Pons (tissue), 1 donor: Measurements from ENCODE around the gene USP13.
A peak's percentile ranks its signal among the peaks of the same experiment; 100 is the strongest.

Experiments used
- DNase-seq: peaks from one replicate; pipeline ENCODE4 v3.0.0-alpha.2; 2016; ENCODE audit warnings: low spot score

The USP13 gene

DNA sequence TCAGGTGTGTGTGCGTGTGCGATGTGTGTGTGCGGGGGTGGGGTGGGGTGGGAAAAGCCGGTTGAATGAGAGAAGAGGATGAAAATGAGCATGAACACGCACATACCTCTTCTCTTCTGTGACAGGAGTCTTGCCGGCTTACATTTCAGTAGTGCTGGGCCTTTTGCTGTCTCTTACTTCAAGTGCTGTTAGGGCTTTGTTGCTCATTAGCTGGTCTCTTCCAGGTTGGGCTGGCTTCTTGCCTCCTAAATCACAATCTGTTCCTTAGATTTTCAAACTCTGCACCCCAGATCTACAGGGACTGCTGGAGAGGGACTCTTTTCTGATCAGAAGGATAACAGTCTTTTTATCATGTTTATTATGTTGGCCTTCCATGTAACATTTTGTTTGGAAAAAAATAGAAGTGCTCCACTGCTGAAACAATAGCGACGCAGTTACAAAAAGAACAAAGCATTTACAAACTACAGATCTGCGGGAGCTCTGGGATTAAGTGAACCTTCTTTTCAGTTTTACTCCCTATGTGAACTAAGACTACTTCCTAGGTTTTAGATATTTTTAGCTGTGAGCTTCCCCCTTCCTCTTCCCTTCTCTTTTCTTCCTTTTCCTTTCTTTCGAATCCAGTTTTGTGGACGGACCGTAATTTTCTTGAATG lies 48.5 kb downstream of the USP13 start:
- no peak for DNase-seq

DNA sequence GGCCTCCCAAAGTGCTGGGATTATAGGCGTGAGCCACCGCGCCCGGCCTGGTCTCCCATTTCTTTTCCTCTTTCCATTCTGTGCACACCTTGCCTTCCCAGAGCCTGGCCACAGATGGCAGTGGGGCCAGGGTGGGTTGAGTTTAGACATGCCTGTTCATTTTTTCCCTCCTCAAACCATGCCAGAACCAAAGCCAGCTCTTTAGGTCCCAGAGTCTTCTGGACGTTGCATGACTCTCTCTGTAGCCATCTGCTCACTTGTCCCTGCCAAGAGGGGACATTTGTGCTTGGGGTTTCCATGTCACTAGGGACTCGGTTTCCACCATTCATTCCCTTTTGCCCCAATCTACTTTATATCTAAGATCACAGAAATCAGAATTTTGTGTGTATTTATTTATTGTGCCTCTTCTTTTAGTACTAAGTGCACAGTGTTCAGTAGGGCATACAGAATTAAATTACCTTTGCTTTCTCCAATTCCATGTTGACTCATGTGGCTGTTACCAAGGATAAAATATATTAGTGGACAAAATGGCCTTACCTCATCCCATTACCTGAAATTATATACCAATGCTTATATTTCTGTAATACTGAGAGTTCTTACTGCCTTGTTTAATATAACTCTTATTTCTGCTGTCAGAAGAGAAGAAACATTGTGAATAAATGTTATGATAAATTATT lies 49.6 kb downstream of the USP13 start:
- no peak for DNase-seq

DNA sequence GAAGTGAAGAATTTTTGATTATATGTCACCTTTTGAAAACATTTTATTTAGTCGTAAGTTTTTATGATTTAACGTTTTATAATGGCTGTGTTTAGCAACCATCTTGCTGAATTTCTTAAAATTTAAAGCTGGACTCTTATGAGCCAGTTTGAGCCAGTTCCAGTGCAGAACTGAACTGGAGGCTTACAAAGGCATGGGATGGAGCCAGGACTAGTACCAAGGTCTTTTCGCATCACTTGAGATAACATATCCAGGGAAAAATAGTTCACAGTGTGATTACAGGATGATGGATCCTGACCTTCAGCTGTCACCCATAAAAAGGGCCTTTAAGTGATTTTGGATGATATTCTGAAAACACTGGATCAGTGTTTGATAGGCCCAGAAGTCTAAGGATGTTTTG lies 51.0 kb downstream of the USP13 start:
- DNase-seq, result no peak

DNA sequence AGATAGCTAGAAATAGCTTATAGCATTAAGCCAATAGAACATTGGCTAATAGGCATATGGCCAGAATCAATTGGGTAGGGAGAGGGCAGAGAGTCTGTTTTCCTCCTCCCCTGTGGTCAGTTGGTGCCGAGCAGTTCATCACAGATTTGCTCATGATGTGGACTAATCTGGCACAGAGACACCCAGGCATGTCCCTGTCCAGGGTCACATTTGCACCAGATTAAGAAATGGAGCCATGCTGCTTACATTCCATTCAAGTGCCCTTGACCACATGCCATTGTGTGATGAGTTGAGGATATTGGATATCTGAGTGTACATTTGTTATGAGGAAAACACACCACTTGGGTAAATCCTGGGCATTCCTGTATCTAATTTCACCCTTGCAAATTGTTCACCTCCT lies 53.4 kb downstream of the USP13 start:
- DNase-seq, result no peak

DNA sequence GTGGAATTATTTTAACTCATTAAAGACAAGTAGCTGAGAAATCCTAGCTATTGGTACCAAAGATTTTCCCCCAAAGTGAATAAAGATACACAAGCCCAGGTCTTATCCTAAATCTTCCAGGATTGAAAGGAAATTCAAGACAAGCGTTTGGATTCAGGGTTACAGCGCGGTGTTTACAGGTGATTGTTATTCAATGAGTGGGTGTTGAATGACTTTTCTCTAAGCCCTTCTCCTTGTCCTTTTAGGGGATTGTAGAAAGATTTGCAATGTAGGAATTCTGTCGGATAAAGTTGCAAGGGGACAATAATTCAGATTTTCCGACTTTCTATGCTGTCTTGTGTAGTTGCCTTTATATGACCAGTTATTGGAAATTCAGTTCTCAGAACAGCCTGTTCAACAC lies 57.2 kb downstream of the USP13 start:
- DNase-seq, result no peak

DNA sequence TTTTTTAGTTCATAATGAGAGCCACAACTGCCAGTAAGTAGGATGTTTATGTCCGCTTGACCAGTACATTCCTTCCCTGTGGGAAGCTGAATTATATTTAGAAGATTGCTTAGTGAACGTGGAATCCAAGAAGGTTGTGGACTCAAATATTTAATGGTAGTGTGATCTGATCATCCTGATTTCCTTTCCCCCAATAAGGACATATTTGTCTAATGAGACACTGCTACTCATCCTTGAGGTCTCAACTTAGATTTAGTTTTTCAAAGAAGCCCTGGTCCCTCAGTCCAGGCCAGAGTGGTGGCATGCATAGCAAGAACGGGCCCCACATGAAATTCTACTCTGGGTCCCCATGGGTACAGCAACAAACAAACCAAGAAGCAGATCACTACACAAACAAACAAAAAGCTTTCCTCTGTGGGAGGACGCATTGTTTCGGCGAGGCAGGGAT lies 60.8 kb downstream of the USP13 start:
- no peak for DNase-seq

DNA sequence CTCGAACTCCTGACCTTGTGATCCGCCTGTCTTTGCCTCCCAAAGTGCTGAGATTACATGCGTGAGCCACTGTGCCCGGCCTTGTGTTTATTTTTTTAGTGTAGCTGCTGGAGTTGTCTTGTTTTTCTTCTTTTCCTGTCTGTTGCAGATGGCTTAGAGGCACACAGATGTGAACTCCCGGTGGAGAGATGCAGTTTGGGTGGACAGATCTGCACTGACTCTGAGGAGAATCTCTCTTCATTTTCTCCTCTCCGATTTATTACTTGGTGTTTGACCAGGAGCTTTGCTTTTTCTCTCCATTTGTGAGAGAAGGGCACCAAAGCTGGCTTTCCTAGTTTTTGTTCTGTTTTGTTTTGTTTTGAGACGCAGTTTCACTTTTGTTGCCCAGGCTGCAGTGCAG lies 62.7 kb downstream of the USP13 start:
- no peak for DNase-seq

DNA sequence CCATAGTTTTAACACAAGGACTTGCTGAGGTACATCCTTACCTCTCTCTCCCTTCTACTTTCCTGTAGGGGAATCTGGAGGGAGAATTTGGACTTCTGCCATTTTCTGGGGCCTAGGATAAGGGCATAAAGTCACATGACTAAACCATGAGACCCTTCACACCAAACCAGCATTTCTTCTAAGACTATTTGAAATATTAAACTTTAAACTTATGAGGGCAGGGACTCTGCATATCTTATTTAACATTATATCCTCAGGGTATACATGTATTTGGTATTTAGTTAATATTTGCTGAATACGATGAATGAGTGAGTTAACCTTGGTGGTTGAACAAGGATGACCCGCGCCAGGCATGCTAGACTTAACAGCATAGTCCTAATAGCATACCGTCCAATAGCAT lies 63.4 kb downstream of the USP13 start:
- no peak for DNase-seq

DNA sequence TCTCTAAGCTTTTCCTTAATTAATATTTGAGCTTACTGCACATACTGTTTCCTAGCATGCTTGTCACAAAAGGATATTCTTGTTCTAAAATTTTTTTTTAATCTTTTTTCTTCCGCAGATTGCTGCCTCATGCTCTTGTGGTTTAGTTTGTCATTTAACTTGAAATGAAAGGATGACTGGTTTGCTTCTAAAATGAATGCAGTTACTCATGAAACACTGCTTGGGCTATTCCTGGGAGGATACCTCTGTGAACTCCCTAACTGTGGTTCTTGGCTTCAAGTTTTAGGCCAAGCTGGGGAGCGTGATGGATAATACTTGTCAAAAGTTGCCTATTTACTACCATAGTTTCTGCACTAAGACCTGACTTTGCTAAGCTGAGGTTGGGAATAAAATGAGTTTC lies 64.0 kb downstream of the USP13 start:
- DNase-seq, result no peak

DNA sequence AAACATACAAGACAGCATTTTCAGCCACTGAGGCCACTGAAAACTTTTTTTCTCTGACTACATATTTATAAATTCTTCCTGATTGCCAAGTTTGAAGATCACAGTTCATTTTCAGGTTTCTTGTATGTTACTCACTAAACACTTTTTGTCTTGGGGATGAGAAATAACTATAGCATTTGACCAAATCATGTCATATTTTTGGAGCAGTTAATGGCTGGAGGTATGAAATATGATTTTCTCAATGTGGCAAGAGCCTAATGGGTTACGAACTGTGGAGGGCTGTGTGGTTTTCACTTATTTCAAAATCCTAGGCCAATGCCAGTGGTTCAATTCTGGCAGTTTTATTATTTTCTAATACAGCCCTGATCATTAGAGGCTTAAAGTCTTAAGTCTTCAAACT lies 64.4 kb downstream of the USP13 start:
- no peak for DNase-seq

DNA sequence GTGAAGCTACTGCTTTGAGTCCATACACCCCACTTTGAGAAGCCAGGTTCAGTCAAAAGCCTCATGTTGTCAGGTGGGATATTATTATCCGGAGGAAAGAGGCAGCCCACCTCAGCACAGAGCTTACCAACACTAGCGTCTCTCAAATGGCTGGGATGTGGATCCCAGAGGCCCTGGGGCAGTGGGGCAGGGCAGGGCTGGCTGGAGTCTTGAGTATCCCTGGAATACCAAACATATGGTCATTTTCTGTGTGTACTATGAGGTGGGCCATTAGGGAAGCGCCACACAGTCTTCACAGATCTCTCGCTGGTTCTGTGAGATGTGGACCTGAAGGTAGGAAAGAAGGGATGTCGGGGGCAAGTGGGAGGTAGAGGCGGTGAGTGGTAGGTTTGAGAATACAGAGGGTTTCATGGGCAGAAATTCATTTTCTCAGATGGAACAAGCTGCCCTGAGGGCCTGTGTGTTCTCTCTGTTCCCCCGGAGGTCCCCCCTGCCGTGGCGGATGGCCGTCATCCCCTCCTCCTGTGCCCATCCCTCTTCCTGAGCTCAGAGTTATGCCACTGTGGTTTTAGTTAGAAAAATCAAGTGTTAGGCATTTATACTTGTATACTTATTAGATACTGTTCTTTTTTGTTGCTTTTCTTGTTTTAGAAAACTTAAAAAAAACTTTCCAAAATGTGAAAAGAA lies 66.4 kb downstream of the USP13 start:
- no peak for DNase-seq

DNA sequence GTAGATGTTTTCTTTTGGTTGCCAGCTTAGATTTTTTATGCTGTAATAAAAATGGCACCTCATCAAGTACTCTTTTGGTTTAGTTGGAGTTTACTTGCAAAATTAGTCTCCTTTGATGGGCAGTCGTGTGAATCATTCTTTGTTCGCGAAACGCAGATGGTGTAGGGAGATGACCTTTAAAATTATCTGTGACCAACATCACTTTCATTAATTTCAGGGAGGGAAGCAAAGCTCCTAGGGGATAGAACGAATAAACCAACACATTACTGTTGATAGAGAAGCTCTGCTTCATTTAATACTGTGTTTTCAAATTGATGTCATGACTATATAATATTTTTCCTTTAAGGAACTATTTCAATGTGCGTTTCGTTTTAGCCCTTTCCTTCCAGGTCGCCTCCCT lies 67.4 kb downstream of the USP13 start:
- DNase-seq, result no peak

DNA sequence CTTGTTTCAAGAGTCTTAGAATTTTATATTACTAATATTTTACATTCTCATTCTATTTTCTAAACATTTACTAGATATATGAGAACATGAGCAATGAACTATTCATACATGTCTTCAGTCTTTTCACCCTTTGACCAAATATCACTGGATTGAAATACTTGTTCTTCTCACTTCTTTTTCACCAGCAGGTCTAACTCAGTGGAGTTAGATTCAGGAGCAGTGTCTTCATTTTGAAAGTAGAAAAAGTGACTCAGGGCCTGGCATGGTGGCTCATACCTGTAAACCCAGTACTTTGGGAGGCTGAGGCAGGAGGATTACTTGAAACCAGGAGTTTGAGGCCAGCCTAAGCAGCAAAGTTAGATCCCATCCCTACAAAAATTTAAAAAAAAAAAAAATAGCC lies 70.8 kb downstream of the USP13 start:
- DNase-seq, result no peak

DNA sequence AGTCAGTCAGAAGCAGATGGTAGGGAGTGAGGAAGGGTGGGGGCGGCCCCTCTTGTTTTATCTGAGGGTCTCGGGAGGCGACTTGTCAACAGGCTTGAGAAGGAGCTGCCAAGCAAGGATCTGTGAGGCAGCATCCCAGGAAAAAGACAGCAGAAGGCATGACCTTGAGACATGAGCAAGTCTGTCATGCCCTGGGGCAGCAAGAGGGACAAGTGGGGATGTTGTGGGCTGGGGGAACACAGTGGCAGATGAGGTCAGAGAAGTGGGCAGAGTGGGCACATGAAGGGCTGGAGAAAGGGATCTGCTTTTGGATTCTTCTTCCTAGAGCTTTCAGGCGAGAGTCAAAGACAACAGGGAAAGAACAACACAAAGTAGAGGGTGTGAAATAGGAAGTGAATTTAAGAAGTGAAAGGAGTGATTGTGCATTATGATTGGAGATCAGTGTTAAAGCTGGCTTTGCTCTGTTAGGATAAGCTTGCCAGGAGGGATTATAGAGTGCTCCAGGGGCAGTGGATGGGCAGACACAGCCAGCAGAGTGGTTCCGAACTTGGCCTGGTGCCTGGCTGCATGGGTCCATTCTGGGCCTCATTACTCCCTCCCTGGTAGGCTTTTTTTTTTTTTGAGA lies 73.3 kb downstream of the USP13 start:
- no peak for DNase-seq

DNA sequence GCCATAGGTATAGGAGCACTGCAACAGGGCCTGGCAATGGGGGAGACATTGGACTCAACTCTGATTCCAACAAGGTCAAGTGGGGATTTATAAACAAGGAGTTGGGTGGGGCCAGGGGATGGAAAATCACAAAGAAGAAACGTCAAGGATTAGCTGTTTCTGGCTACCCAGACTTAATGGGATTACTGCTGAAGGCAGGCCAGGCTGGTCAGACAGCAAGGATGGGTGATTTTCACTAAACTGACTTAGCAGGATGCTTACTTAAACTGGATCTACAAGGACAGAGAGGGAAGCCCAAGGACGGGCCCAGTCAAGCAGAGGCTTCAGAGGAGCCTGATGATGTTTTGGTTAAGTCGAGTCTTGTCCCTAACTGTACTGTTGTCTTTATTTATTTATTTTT lies 76.2 kb downstream of the USP13 start:
- DNase-seq, result no peak

DNA sequence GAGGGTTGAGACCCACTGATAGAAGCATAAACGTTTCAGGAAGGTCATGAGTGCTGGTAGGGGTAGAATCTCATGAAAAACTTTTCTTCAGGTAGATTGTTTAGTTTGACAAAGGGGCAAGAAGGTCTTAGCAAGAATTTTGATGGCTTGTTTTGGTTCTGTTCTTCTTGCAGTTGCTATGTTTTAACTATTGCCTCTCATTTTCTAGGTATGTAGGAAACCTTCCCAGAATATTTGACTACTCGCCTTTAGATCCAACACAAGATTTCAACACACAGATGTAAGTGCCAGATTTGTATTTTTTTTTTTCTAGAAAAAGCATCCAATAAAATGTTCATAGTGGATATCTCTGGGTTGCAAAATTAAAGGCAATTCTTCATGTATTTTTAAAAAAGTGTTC lies 77.1 kb downstream of the USP13 start:
- no peak for DNase-seq

DNA sequence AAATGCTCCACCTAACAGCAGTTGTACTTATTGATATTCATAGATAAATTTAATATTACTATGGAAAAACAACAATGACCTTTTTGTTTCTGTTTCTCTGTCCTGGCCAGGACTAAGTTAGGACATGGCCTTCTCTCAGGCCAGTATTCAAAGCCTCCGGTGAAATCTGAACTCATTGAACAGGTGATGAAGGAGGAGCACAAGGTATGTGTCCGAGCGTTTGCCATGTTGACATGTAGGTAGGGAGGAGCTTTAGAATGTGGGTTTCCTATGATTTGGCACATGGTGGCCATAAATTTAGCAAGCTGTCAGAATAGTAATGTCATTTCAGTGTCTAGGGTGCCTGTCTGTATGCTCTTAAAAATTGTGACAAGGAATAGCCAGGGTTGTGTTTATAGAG lies 77.7 kb downstream of the USP13 start:
- no peak for DNase-seq

DNA sequence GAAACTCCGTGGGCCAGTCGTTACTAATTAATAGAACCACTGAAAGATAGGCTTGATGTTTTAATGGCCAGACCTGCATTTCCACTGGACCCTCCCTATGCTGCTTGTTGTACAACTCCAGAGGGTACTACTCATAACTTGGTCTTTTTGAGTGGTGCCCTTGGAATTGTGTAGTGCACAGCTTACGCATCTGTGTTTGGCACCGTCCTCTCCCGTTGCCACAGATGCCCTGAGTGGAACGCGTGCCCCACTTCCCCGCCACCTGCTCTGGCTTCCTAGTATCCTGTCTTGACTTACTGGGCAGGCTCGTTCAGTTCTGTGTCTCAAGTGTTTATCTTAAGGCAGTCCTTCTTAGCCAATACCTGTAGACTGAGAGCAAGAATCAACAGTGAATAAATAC lies 78.7 kb downstream of the USP13 start:
- DNase-seq, result no peak

DNA sequence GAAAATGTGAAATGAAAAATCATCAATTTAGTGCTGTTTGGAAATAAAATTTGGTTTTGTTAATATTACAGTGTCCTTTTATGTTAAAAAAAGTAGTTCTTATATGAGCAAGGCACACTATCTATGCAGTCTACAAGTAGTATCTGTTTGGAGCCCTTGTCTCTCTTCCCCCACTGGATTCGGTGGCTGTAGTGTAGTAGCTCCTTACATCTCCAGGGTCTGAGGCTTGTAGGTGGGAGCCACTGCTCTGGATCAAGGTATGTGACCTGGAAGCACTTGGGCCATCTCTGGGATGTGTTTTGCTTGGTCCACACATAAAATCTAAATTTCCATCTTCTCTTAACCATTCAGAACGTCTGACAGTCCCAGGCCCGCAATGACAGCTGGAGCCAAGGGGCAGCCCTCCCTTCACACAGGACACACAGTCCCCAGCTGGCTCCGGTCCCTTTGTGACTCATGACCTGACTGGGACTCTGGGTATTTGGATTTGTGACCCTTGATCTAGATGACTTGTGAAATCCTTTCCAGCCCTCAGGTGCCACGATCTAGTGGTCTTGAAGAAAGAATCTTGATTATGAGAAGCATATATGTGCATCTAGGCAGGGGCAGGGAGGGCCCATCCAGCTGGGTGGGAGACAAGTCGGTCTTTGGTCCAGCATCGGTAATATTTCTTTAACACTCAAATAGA lies 80.0 kb downstream of the USP13 start:
- DNase-seq, result peak; percentile 17

DNA sequence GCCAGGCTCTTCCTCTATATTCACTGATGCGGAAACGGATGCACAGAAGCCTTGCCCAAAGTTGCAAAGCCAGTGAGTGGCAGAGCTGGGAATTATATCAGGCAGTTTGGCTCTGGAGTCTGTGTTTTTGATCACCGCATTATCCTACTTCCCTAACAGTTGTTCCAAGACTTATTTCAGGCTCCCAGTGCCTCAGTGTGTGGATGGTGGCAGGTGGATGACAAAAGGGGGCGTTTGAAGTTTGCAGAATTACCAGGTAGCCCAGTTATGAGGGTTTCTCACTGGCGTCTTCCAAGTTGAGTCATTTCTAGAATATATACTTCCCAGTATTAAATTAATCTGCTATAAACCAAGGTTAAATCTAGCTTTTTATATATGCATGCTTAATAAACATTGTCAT lies 81.0 kb downstream of the USP13 start:
- DNase-seq, result no peak

DNA sequence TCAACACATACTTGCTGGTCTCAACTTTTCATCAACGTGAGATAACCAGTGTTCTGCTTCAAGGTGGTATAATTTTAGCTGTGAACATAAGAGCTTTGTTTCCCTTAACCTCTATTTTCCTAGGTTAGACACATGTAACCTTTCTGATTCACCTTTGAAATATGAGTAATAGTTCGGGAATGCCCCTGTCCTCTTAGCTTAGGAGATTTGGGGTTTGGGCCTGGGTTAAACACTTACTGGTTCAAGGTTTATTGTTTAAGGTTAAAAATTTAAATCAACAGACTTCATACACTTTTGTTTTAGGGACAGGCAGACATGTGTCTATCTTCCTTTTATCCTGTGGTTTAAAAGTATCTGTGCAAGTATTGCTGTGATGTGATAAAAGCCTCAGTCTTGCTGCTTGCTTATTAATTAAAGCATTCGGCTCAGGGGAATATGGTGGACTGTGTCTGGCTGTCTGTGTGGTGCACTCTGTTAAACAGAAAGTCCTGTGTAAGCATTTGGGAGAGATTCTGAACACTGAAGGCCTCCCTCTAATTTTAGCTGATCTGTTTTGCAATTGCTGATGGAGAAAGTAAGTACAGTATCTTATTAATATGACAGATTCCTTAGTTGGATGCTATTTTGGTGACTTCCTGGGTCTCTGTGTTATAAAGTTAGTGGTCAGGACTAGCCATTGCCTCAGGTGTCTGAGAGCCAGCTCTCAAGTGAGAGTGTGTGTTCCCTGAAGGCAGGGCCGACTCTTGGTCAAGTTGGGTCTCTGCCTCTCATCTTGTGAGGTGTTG lies 81.8 kb downstream of the USP13 start:
- no peak for DNase-seq

DNA sequence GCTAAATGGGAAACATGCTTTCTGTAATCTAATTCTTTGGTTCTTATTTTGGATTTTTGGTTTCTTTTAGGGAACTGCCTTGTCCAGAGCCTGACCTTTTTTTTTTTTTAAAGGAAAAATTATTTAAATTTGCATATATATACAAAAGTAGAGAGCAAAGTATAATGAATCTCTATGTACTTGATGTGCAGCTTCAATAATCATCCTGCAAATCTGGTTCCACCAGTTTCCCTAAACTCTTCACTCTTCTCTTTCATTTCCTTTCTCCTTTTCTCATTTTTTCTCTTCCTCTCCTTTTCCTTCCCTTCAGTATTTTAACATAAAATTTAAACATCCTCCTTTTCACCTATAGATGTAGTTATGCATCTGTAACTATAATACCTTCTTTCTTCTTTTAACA lies 82.5 kb downstream of the USP13 start:
- DNase-seq, result no peak
